ENCODE measurements around the gene ADGRL3. TPM values are rescaled to one million over a fixed set of nuclear protein-coding genes. Genes with fewer than 3 reads are reported as not detected.

Gene ADGRL3
- total RNA-seq, 2 experiments from 2014 or later = not detected

GRCh38 chr4:61734409-61734808 lies 534.3 kb downstream of the ADGRL3 start:
- Histone ChIP-seq H4K20me1 (ENCODE audit: insufficient read depth, low read length) (no peaks in the 10 kb centered on the region), H3K36me3 (ENCODE audit: insufficient read depth, low read length) (no peaks in the 10 kb centered on the region), H3K9me3 (ENCODE audit: low read length) (no peaks in the 10 kb centered on the region), H2AFZ (ENCODE audit: low read length) (no peak overlapping the region), H3K79me2 (ENCODE audit: insufficient read depth, low read depth, low read length) (no peaks in the 10 kb centered on the region), H3K4me1 (ENCODE audit: insufficient read depth, low read length, poor library complexity, severe bottlenecking) (no peaks in the 10 kb centered on the region), H3K4me2 (ENCODE audit: low read length) (no peak overlapping the region), H3K4me3 (ENCODE audit: low read depth, low read length, poor library complexity, severe bottlenecking) (no peak overlapping the region), H3K27ac (ENCODE audit: low read depth, low read length, poor library complexity, severe bottlenecking) (no peak overlapping the region), H3K9me2 (ENCODE audit: insufficient read depth, low read length) (no peaks in the 10 kb centered on the region)
- POLR2A ChIA-PET = no interaction called here
- TF ChIP-seq EZH2phosphoT487 (IDR thresholded peaks at IDR 0.05; ENCODE audit: borderline replicate concordance, low read depth, low read length) (no peak), CTCF (conservative IDR thresholded peaks at IDR 0.05; ENCODE audit: low read length) (no peak)
- intact Hi-C loops (cut with micrococcal nuclease; ENCODE audit: unreplicated experiment) = no loop called here
- CTCF ChIA-PET (ENCODE audit: unreplicated experiment) = no interaction called here
- no peak for DNase-seq (ENCODE audit: low spot score)
- BruUV-seq (replicated peaks) = no TSS peak

GRCh38 chr4:61739887-61740286 lies 539.8 kb downstream of the ADGRL3 start:
- no peak for DNase-seq (ENCODE audit: low spot score)
- BruUV-seq (replicated peaks) = no TSS peak
- H2AFZ ChIP-seq (ENCODE audit: low read length) = no peak overlapping the region
- POLR2A ChIA-PET = no interaction called here
- no peaks in the 10 kb centered on the region for H4K20me1 ChIP-seq (ENCODE audit: insufficient read depth, low read length)
- intact Hi-C loops (cut with micrococcal nuclease; ENCODE audit: unreplicated experiment) = no loop called here
- CTCF ChIA-PET (ENCODE audit: unreplicated experiment) = no interaction called here
- H3K27ac ChIP-seq (ENCODE audit: low read depth, low read length, poor library complexity, severe bottlenecking) = no peak overlapping the region
- H3K4me1 ChIP-seq (ENCODE audit: insufficient read depth, low read length, poor library complexity, severe bottlenecking) = no peaks in the 10 kb centered on the region
- H3K9me3 ChIP-seq (ENCODE audit: low read length) = no peaks in the 10 kb centered on the region
- TF ChIP-seq CTCF (conservative IDR thresholded peaks at IDR 0.05; ENCODE audit: low read length) (no peak), EZH2phosphoT487 (IDR thresholded peaks at IDR 0.05; ENCODE audit: borderline replicate concordance, low read depth, low read length) (no peak)
- H3K4me3 ChIP-seq (ENCODE audit: low read depth, low read length, poor library complexity, severe bottlenecking) = no peak overlapping the region
- no peak overlapping the region for H3K4me2 ChIP-seq (ENCODE audit: low read length)
- no peaks in the 10 kb centered on the region for H3K79me2 ChIP-seq (ENCODE audit: insufficient read depth, low read depth, low read length)
- no peaks in the 10 kb centered on the region for H3K9me2 ChIP-seq (ENCODE audit: insufficient read depth, low read length)
- H3K36me3 ChIP-seq (ENCODE audit: insufficient read depth, low read length) = no peaks in the 10 kb centered on the region

- ChIA-PET POLR2A (interaction anchor here (0.5 to 1.1 kb wide), 2 partner anchors 9 to 28 kb away, joined by 3 read pairs; no protein-coding TSS in a partner anchor), CTCF (ENCODE audit: unreplicated experiment) (no interaction called here)
- Histone ChIP-seq H3K9me2 (ENCODE audit: insufficient read depth, low read length) (no peaks in the 10 kb centered on the region), H3K4me2 (ENCODE audit: low read length) (no peak overlapping the region), H2AFZ (ENCODE audit: low read length) (no peak overlapping the region), H4K20me1 (ENCODE audit: insufficient read depth, low read length) (no peaks in the 10 kb centered on the region), H3K36me3 (ENCODE audit: insufficient read depth, low read length) (no peaks in the 10 kb centered on the region), H3K27ac (ENCODE audit: low read depth, low read length, poor library complexity, severe bottlenecking) (no peak overlapping the region), H3K9me3 (ENCODE audit: low read length) (no peaks in the 10 kb centered on the region), H3K79me2 (ENCODE audit: insufficient read depth, low read depth, low read length) (no peaks in the 10 kb centered on the region), H3K4me1 (ENCODE audit: insufficient read depth, low read length, poor library complexity, severe bottlenecking) (no peaks in the 10 kb centered on the region), H3K4me3 (ENCODE audit: low read depth, low read length, poor library complexity, severe bottlenecking) (no peak overlapping the region)
- no TSS peak for BruUV-seq (replicated peaks)
- intact Hi-C loops (cut with micrococcal nuclease; ENCODE audit: unreplicated experiment) = no loop called here
- no peak for DNase-seq (ENCODE audit: low spot score)
- TF ChIP-seq EZH2phosphoT487 (IDR thresholded peaks at IDR 0.05; ENCODE audit: borderline replicate concordance, low read depth, low read length) (no peak), CTCF (conservative IDR thresholded peaks at IDR 0.05; ENCODE audit: low read length) (no peak)
These were observed 540.8 kb downstream of the ADGRL3 start for GRCh38 chr4:61740886-61741285.

All from OCI-LY7 (cell line).